ENCODE data around the gene KITLG. TPM values are rescaled to one million over a fixed set of nuclear protein-coding genes. Genes with fewer than 3 reads are reported as not detected.

KITLG gene
- total RNA-seq, 1 donor from 2014 or later, result 3.7 TPM

DNA sequence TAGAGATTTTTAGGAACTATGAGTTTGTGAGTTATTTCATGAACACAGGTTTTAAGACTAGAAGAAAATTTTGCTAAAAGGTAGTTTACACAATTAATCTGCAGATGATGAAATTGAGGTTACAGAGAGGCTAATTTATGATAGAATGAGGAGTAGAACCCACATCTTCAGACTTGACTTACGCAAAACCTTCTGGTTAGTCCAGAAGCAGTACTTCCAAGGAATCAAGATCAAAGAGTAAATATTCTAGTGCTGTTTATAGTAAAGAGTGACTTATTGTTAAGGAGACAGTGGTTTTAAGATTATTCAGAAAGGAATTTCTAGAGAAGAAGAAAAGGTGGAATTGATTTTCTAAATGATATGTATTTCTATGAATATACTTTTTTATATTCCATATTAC is 10.6 kb upstream of the KITLG start:
- no peak overlapping the region for H3K4me3 Mint-ChIP-seq (ENCODE audit: unreplicated experiment)
- H3K27ac Mint-ChIP-seq (ENCODE audit: unreplicated experiment), result no peak overlapping the region
- H3K4me1 Mint-ChIP-seq (ENCODE audit: low read depth), result no peaks in the 10 kb centered on the region
- no peaks in the 10 kb centered on the region for H3K27me3 Mint-ChIP-seq (ENCODE audit: low read depth)
- H3K36me3 Mint-ChIP-seq (ENCODE audit: low read depth), result no peaks in the 10 kb centered on the region
- TF ChIP-seq, protein P1, sequence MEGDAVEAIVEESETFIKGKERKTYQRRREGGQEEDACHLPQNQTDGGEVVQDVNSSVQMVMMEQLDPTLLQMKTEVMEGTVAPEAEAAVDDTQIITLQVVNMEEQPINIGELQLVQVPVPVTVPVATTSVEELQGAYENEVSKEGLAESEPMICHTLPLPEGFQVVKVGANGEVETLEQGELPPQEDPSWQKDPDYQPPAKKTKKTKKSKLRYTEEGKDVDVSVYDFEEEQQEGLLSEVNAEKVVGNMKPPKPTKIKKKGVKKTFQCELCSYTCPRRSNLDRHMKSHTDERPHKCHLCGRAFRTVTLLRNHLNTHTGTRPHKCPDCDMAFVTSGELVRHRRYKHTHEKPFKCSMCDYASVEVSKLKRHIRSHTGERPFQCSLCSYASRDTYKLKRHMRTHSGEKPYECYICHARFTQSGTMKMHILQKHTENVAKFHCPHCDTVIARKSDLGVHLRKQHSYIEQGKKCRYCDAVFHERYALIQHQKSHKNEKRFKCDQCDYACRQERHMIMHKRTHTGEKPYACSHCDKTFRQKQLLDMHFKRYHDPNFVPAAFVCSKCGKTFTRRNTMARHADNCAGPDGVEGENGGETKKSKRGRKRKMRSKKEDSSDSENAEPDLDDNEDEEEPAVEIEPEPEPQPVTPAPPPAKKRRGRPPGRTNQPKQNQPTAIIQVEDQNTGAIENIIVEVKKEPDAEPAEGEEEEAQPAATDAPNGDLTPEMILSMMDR (IDR thresholded peaks at IDR 0.05), result no peak
- peaks cover 10% of the 10 kb centered on the region for H3K9me3 Mint-ChIP-seq (ENCODE audit: low read depth)
- DNase-seq (ENCODE audit: low spot score), result no peak

DNA sequence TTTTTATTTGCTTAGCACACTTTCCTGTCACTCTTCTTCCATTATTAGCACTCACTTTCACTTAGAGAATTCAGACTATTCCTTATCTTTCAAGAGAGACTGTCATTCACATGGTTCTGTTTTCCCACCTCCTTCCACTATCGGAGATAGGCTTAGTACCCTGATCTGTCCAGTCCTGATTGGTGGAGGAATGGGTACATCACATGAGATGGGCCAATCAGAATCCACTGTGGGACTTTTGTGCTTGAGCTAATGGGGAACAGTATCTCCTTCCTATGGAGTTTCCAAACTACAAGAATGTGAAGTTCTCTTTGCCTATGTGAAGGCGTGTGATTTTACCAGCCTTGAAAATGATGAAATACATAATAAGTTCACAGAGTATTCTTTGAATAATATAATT is 4.8 kb upstream of the KITLG start:
- TF ChIP-seq, protein P1 (IDR thresholded peaks at IDR 0.05), result no peak
- no peak overlapping the region for H3K4me3 Mint-ChIP-seq (ENCODE audit: unreplicated experiment)
- no peaks in the 10 kb centered on the region for H3K27me3 Mint-ChIP-seq (ENCODE audit: low read depth)
- no peak for DNase-seq (ENCODE audit: low spot score)
- H3K9me3 Mint-ChIP-seq (ENCODE audit: low read depth), result peaks cover 17% of the 10 kb centered on the region
- no peaks in the 10 kb centered on the region for H3K4me1 Mint-ChIP-seq (ENCODE audit: low read depth)
- no peak overlapping the region for H3K27ac Mint-ChIP-seq (ENCODE audit: unreplicated experiment)
- H3K36me3 Mint-ChIP-seq (ENCODE audit: low read depth), result no peaks in the 10 kb centered on the region

DNA sequence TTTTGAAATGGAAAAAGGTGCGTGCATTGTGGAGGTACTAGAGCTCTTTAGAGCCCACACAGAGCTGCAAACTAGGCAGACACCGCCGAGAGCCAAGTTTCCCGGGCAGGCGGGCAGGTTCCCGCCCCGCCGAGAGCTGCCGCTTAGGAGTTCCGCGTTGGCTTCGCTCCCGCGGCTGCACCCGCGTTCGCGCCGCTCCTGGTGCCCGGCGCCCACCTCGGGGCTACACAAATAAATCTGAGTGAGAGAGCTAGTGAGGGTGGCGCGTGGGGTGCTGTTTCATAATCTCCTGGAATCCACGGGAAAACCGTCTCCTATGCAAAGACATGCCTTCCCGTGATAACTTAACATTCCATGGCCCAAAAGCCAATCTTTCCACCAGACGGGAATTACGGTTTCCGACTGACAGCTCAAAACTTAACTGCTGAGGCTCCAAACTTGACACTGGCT is 645 bp downstream of the KITLG start:
- Mint-ChIP-seq H3K36me3 (ENCODE audit: low read depth) (no peaks in the 10 kb centered on the region), H3K9me3 (ENCODE audit: low read depth) (no peaks in the 10 kb centered on the region), H3K27me3 (ENCODE audit: low read depth) (no peaks in the 10 kb centered on the region), H3K4me1 (ENCODE audit: low read depth) (peaks cover 21% of the 10 kb centered on the region), H3K4me3 (ENCODE audit: unreplicated experiment) (peak overlapping the region; percentile 98), H3K27ac (ENCODE audit: unreplicated experiment) (peak overlapping the region; percentile 90)
- no peak for DNase-seq (ENCODE audit: low spot score)
- TF ChIP-seq, protein P1 (IDR thresholded peaks at IDR 0.05), result no peak

DNA sequence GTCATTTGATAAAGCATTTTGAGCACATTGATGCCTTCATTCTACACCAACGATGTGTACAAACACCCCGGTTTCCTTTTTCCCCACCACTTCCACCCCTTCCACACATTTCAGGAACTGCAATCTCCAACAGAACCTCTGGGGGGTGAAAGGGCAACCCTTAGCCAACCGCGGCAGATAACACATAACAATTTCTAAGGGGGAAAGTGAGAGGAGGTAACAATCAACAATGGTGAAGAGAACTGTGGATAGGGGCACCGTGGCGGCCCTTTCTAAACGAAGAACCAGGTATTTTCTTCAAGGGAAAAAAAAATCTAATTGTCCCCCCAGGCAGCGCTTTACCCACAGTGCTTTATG is 1.1 kb downstream of the KITLG start:
- DNase-seq (ENCODE audit: low spot score), result no peak
- Mint-ChIP-seq H3K9me3 (ENCODE audit: low read depth) (no peaks in the 10 kb centered on the region), H3K4me3 (ENCODE audit: unreplicated experiment) (peak overlapping the region; percentile 98), H3K36me3 (ENCODE audit: low read depth) (no peaks in the 10 kb centered on the region), H3K4me1 (ENCODE audit: low read depth) (peaks cover 21% of the 10 kb centered on the region), H3K27ac (ENCODE audit: unreplicated experiment) (no peak overlapping the region), H3K27me3 (ENCODE audit: low read depth) (peaks cover 2% of the 10 kb centered on the region)
- TF ChIP-seq, protein P1 (IDR thresholded peaks at IDR 0.05), result peak; percentile 61

DNA sequence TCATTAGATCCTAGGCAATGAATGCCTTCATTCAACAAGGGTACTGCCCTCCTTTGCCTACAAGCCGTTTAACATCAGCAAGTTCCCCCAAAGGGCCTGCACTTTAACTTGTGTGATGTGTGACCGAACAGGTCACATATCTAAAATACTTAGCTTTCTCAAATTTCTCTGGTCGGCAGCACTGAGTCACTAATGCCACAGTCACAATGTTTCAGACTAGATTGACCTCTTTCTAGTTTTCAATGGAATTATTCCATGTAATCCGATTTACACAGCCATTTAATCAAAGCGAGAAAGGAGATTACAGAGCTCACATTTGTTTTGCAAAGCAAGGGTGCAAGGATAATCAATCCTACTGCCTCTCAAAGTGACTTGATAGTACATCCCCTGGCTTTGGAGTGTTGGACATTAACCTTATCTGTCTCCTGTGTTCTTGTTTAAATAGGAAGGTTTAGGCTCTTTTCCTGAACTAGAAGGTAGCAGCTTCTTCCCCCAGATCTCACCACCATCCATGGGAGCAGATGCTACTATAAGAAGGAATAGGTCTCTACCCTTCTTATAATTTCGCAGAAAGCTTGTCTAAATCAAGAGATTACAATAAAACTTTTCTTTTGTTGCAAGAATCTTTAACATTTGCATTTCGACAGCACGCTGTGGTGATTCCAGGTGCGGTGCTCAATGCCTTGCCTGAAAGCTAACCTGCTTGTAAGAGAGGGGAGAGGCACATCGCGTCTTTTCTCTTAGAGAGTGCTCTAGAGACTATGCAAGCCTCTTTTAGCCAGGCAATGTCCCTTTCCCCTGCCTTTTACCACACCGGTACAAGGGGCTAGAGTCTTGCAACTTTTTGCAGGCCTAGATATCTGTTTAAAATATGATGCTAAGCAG is 1.8 kb downstream of the KITLG start:
- Mint-ChIP-seq H3K36me3 (ENCODE audit: low read depth) (no peaks in the 10 kb centered on the region), H3K27me3 (ENCODE audit: low read depth) (peaks cover 2% of the 10 kb centered on the region), H3K4me1 (ENCODE audit: low read depth) (peaks cover 21% of the 10 kb centered on the region), H3K27ac (ENCODE audit: unreplicated experiment) (no peak overlapping the region), H3K4me3 (ENCODE audit: unreplicated experiment) (peak overlapping the region; percentile 98), H3K9me3 (ENCODE audit: low read depth) (no peaks in the 10 kb centered on the region)
- TF ChIP-seq, protein P1 (IDR thresholded peaks at IDR 0.05), result no peak
- no peak for DNase-seq (ENCODE audit: low spot score)

Data from chondrocyte (in vitro differentiated cells).